Stimulated activated CD8-positive, alpha-beta memory T cell treated with anti-CD3 and anti-CD28 coated beads, Interleukin-12 subunit alpha, Interleukin-12 subunit beta, amount 100 ng/mL, for 4 hours (primary cell): ENCODE measurements around the gene CTRB2.

Source experiments
- DNase-seq: peaks from one replicate; pipeline ENCODE4 v3.0.0-alpha.2; 2020; ENCODE audit warnings: low read depth

CTRB2 gene

GRCh38 chr16:75206749-75207451 is at the start of gene CTRB2:
Gene CTRB2, minus strand, starts transcription at chr16:75207161. Its CDS starts 20 bp downstream, at chr16:75207141.
- no peak for DNase-seq

- no peak for DNase-seq
Measured at GRCh38 chr16:75256059-75256571, 49.2 kb upstream of the CTRB2 start.

- DNase-seq = no peak
Measured at GRCh38 chr16:75254359-75254837, 47.4 kb upstream of the CTRB2 start.

- no peak for DNase-seq
Measured at GRCh38 chr16:75252946-75253911, 46.3 kb upstream of the CTRB2 start.

GRCh38 chr16:75252049-75252864 is 45.3 kb upstream of the CTRB2 start:
- DNase-seq = no peak

GRCh38 chr16:75251280-75252048 is 44.5 kb upstream of the CTRB2 start, which contains the start of gene BCAR1:
Gene BCAR1, minus strand, starts transcription at chr16:75251624. Its CDS starts 142 bp downstream, at chr16:75251482.
- DNase-seq = no peak

- DNase-seq = no peak
Measured at GRCh38 chr16:75250809-75251279, 43.9 kb upstream of the CTRB2 start.

- DNase-seq = no peak
Measured at GRCh38 chr16:75250089-75250808, 43.3 kb upstream of the CTRB2 start.

GRCh38 chr16:75249441-75249840 is 42.5 kb upstream of the CTRB2 start:
- no peak for DNase-seq

- DNase-seq = no peak
Measured at GRCh38 chr16:75248536-75249380, 41.8 kb upstream of the CTRB2 start.

- no peak for DNase-seq
Measured at GRCh38 chr16:75248142-75248535, 41.2 kb upstream of the CTRB2 start.

GRCh38 chr16:75247249-75247648 is 40.3 kb upstream of the CTRB2 start:
- no peak for DNase-seq

- no peak for DNase-seq
Measured at GRCh38 chr16:75246504-75247205, 39.7 kb upstream of the CTRB2 start.

- DNase-seq = no peak
Measured at GRCh38 chr16:75244844-75245758, 38.1 kb upstream of the CTRB2 start.

GRCh38 chr16:75244225-75244809 is 37.4 kb upstream of the CTRB2 start:
- DNase-seq = no peak

- no peak for DNase-seq
Measured at GRCh38 chr16:75243667-75244224, 36.8 kb upstream of the CTRB2 start.
